ENCODE data around the gene KAT2B.
"Not testable (repeated sequence)": the region's sequence is repeated elsewhere in the genome, so short reads cannot be mapped to it uniquely, and the experiment has no call there.

The KAT2B gene

GRCh38 chr3:20012164-20012563 lies 28.1 kb upstream of the KAT2B start, which contains the start of gene PP2D1:
Gene PP2D1 (minus strand): TSS chr3:20012264. CDS start chr3:20012072, 192 bp downstream.
- in situ Hi-C loops (cut with MboI; ENCODE audit: low sequenced_read_pairs, unreplicated experiment) = no loop called here
- no peak for DNase-seq (ENCODE audit: low spot score)
- TF ChIP-seq CTCF (IDR thresholded peaks at IDR 0.05; ENCODE audit: borderline replicate concordance, control extremely low read depth, extremely low read depth, insufficient read depth, missing control alignments) = no peak

- no peak for TF ChIP-seq CTCF (IDR thresholded peaks at IDR 0.05; ENCODE audit: borderline replicate concordance, control extremely low read depth, extremely low read depth, insufficient read depth, missing control alignments)
- no peak for DNase-seq (ENCODE audit: low spot score)
- in situ Hi-C loops (cut with MboI; ENCODE audit: low sequenced_read_pairs, unreplicated experiment) = no loop called here
These were observed 26.9 kb upstream of the KAT2B start for GRCh38 chr3:20013396-20013795.

- in situ Hi-C loops (cut with MboI; ENCODE audit: low sequenced_read_pairs, unreplicated experiment) = no loop called here
- no peak for DNase-seq (ENCODE audit: low spot score)
- no peak for TF ChIP-seq CTCF (IDR thresholded peaks at IDR 0.05; ENCODE audit: borderline replicate concordance, control extremely low read depth, extremely low read depth, insufficient read depth, missing control alignments)
These were observed 24.7 kb upstream of the KAT2B start for GRCh38 chr3:20015525-20015924.

- DNase-seq (ENCODE audit: low spot score); in situ Hi-C loops (cut with MboI; ENCODE audit: low sequenced_read_pairs, unreplicated experiment): not testable (repeated sequence)
These were observed 24.2 kb upstream of the KAT2B start for GRCh38 chr3:20016076-20016475.

- no peak for DNase-seq (ENCODE audit: low spot score)
- no peak for TF ChIP-seq CTCF (IDR thresholded peaks at IDR 0.05; ENCODE audit: borderline replicate concordance, control extremely low read depth, extremely low read depth, insufficient read depth, missing control alignments)
- in situ Hi-C loops (cut with MboI; ENCODE audit: low sequenced_read_pairs, unreplicated experiment) = no loop called here
These were observed 17.2 kb upstream of the KAT2B start for GRCh38 chr3:20022954-20023622.

GRCh38 chr3:20023623-20024405 lies 16.4 kb upstream of the KAT2B start:
- TF ChIP-seq CTCF (IDR thresholded peaks at IDR 0.05; ENCODE audit: borderline replicate concordance, control extremely low read depth, extremely low read depth, insufficient read depth, missing control alignments) = no peak
- no peak for DNase-seq (ENCODE audit: low spot score)
- in situ Hi-C loops (cut with MboI; ENCODE audit: low sequenced_read_pairs, unreplicated experiment) = no loop called here

GRCh38 chr3:20027136-20027535 lies 13.1 kb upstream of the KAT2B start:
- in situ Hi-C loops (cut with MboI; ENCODE audit: low sequenced_read_pairs, unreplicated experiment) = no loop called here
- TF ChIP-seq CTCF (IDR thresholded peaks at IDR 0.05; ENCODE audit: borderline replicate concordance, control extremely low read depth, extremely low read depth, insufficient read depth, missing control alignments) = no peak
- no peak for DNase-seq (ENCODE audit: low spot score)

Measured in GM13976 (cell line).